ENCODE results near the gene NIPAL3.
"Not testable (repeated sequence)": the region's sequence is repeated elsewhere in the genome, so short reads cannot be mapped to it uniquely, and the experiment has no call there.

Gene NIPAL3

GRCh38 chr1:24491577-24492360, 76.2 kb downstream of the NIPAL3 start:
- no peak for DNase-seq (ENCODE audit: low read depth)

- DNase-seq (ENCODE audit: low read depth) = not testable (repeated sequence)
Observed at GRCh38 chr1:24492935-24493334, 77.3 kb downstream of the NIPAL3 start.

- no peak for DNase-seq (ENCODE audit: low read depth)
Observed at GRCh38 chr1:24493785-24494184, 78.2 kb downstream of the NIPAL3 start.

GRCh38 chr1:24498589-24498988, 83.0 kb downstream of the NIPAL3 start:
- no peak for DNase-seq (ENCODE audit: low read depth)

GRCh38 chr1:24500448-24501048, 84.9 kb downstream of the NIPAL3 start:
- no peak for DNase-seq (ENCODE audit: low read depth)

- DNase-seq (ENCODE audit: low read depth) = no peak
Observed at GRCh38 chr1:24501371-24502064, 85.9 kb downstream of the NIPAL3 start.

GRCh38 chr1:24502065-24502708, 86.6 kb downstream of the NIPAL3 start:
- DNase-seq (ENCODE audit: low read depth) = peak; percentile 75

- DNase-seq (ENCODE audit: low read depth) = peak; percentile 89
Observed at GRCh38 chr1:24502709-24503058, 87.1 kb downstream of the NIPAL3 start, which contains the start of gene RCAN3. Gene RCAN3 (plus strand): TSS chr1:24502836. CDS start chr1:24514373, 11,537 bp downstream.

- no peak for DNase-seq (ENCODE audit: low read depth)
Observed at GRCh38 chr1:24503059-24503751, 87.6 kb downstream of the NIPAL3 start.

- DNase-seq (ENCODE audit: low read depth) = no peak
Observed at GRCh38 chr1:24503870-24504523, 88.4 kb downstream of the NIPAL3 start.

GRCh38 chr1:24504560-24504959, 89.0 kb downstream of the NIPAL3 start:
- no peak for DNase-seq (ENCODE audit: low read depth)

GRCh38 chr1:24505816-24506215, 90.2 kb downstream of the NIPAL3 start:
- no peak for DNase-seq (ENCODE audit: low read depth)

GRCh38 chr1:24506691-24507381, 91.2 kb downstream of the NIPAL3 start:
- DNase-seq (ENCODE audit: low read depth) = no peak

GRCh38 chr1:24507405-24507804, 91.8 kb downstream of the NIPAL3 start:
- DNase-seq (ENCODE audit: low read depth) = no peak

- no peak for DNase-seq (ENCODE audit: low read depth)
Observed at GRCh38 chr1:24508911-24509310, 93.3 kb downstream of the NIPAL3 start.

GRCh38 chr1:24513706-24514105, 98.1 kb downstream of the NIPAL3 start:
- DNase-seq (ENCODE audit: low read depth) = no peak

GRCh38 chr1:24514946-24515345, 99.3 kb downstream of the NIPAL3 start:
- DNase-seq (ENCODE audit: low read depth) = no peak

GRCh38 chr1:24515671-24516209, 100.1 kb downstream of the NIPAL3 start:
- DNase-seq (ENCODE audit: low read depth) = not testable (repeated sequence)

GRCh38 chr1:24516506-24516905, 100.9 kb downstream of the NIPAL3 start:
- DNase-seq (ENCODE audit: low read depth) = no peak

- no peak for DNase-seq (ENCODE audit: low read depth)
Observed at GRCh38 chr1:24517898-24518297, 102.3 kb downstream of the NIPAL3 start.
